NK-92 (cell line): ENCODE results near the gene GPR85.
"Not testable (repeated sequence)": the region's sequence is repeated elsewhere in the genome, so short reads cannot be mapped to it uniquely, and the experiment has no call there.

Experiments
- DNase-seq: peaks from one replicate; lab custom pipeline; 2025; ENCODE audit not compliant: unreplicated experiment; lab: John Stamatoyannopoulos, UW

Gene GPR85

GRCh38 chr7:113084496-113085172, 2.0 kb downstream of the GPR85 start:
- no peak for DNase-seq

- DNase-seq, result no peak
Observed at GRCh38 chr7:113083816-113084495, 2.7 kb downstream of the GPR85 start.

GRCh38 chr7:113083132-113083815, 3.4 kb downstream of the GPR85 start:
- no peak for DNase-seq

- no peak for DNase-seq
Observed at GRCh38 chr7:113078331-113078730, 8.3 kb downstream of the GPR85 start.

GRCh38 chr7:113076703-113077102, 9.9 kb downstream of the GPR85 start:
- DNase-seq, result no peak

GRCh38 chr7:113071465-113071864, 15.2 kb downstream of the GPR85 start:
- no peak for DNase-seq

GRCh38 chr7:113062499-113062898, 24.1 kb downstream of the GPR85 start:
- no peak for DNase-seq

- no peak for DNase-seq
Observed at GRCh38 chr7:113060100-113060499, 26.5 kb downstream of the GPR85 start.

- DNase-seq, result no peak
Observed at GRCh38 chr7:113054938-113055337, 31.7 kb downstream of the GPR85 start.

GRCh38 chr7:113054272-113054671, 32.4 kb downstream of the GPR85 start:
- DNase-seq, result not testable (repeated sequence)

GRCh38 chr7:113049221-113049620, 37.4 kb downstream of the GPR85 start:
- DNase-seq, result not testable (repeated sequence)

GRCh38 chr7:113046453-113046852, 40.2 kb downstream of the GPR85 start:
- no peak for DNase-seq

- DNase-seq, result no peak
Observed at GRCh38 chr7:113045379-113045778, 41.2 kb downstream of the GPR85 start.

- no peak for DNase-seq
Observed at GRCh38 chr7:113044394-113044793, 42.2 kb downstream of the GPR85 start.

- no peak for DNase-seq
Observed at GRCh38 chr7:113040849-113041248, 45.8 kb downstream of the GPR85 start.

GRCh38 chr7:113033959-113034358, 52.7 kb downstream of the GPR85 start:
- no peak for DNase-seq
